GM12878 (cell line): Measurements from ENCODE around the gene FBRSL1.

ENCODE experiments used
- CHD4 ChIP-seq: fragments of 200-600 bp; sonication (generic); IDR thresholded peaks from 2 replicates; pipeline ENCODE4 v1.6.1; 2016; ENCODE audit warnings: mild to moderate bottlenecking
- JUNB ChIP-seq: IDR thresholded peaks from 2 replicates; pipeline ENCODE4 v1.6.1; 2016; ENCODE audit warnings: antibody characterized with exemption, mild to moderate bottlenecking
- JUND ChIP-seq: IDR thresholded peaks from 2 replicates; pipeline ENCODE4 v1.6.1; 2012; ENCODE audit warnings: low read depth, mild to moderate bottlenecking, low read length, improper control_type of control experiment, moderate library complexity
- MTA2 ChIP-seq: fragments of 450-650 bp; IDR thresholded peaks from 2 replicates; pipeline ENCODE4 v1.6.1; 2016; ENCODE audit warnings: low read depth, mild to moderate bottlenecking, moderate library complexity
- POLR2AphosphoS5 ChIP-seq: IDR thresholded peaks from 2 replicates; pipeline ENCODE4 v1.6.1; 2011; ENCODE audit warnings: mild to moderate bottlenecking, low read length, inconsistent platforms
- SMC3 ChIP-seq: IDR thresholded peaks from 2 replicates; pipeline ENCODE4 v1.6.1; 2011; ENCODE audit warnings: low read length, improper control_type of control experiment, borderline replicate concordance
- SUPT20H ChIP-seq: IDR thresholded peaks from 2 replicates; pipeline ENCODE4 v1.6.1; 2011; ENCODE audit warnings: low read depth, mild to moderate bottlenecking, low read length, moderate library complexity, borderline replicate concordance; ENCODE audit not compliant: control insufficient read depth

GRCh38 chr12:132527883-132528264 lies 37.9 kb downstream of the FBRSL1 start:
- TF ChIP-seq SUPT20H (no peak), JUND (no peak), CHD4 (no peak), POLR2AphosphoS5 (no peak), JUNB (no peak), SMC3 (no peak), MTA2 (no peak)
